Inflammatory macrophage treated with lipopolysaccharide for 1 hour (primary cell): Measurements from ENCODE around the gene RPS14.
"Not testable (repeated sequence)": the region's sequence is repeated elsewhere in the genome, so short reads cannot be mapped to it uniquely, and the experiment has no call there.

Source experiments
- DNase-seq, 2 donors: peaks; one replicate each; pipeline ENCODE4 v3.0.0-alpha.2; 2020 to 2022

RPS14 gene

DNA sequence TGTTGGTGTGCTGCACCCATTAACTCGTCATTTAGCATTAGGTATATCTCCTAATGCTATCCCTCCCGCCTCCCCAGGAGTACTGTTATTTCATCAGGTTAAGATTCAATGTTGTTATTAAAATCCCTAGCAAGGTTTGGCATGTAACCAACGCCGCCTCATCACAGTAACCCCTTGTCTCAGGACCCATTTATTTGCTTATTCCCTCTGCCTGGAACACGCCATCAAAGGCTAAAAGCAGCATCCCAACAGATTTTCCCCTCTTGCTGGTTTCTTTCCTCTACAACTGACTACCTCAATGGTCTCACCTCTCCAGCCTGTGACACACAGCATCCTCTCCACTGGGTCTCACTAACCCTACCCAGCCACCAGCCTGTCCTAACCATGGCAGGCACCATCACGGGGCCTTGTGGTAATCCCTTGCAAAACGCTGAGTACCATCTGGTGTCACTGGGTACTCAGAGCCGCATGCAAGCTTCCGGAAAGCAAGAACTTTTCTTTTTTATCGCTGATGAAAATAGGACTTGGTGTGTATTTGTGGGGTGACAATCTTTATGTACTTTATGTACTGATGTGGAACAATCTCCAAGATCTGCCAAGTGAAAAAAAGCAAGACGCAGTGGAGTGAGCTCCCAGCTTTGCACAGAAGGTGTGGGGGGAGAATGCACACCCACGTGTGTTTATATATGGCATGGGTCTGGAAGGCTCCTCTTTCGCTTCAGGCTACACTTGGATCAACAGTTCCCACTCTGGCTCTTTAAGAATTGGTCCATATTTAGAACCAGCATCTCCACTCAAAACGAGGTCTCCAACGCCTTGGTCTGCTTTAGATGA, 6.1 kb downstream of the RPS14 start:
- DNase-seq = no peak

DNA sequence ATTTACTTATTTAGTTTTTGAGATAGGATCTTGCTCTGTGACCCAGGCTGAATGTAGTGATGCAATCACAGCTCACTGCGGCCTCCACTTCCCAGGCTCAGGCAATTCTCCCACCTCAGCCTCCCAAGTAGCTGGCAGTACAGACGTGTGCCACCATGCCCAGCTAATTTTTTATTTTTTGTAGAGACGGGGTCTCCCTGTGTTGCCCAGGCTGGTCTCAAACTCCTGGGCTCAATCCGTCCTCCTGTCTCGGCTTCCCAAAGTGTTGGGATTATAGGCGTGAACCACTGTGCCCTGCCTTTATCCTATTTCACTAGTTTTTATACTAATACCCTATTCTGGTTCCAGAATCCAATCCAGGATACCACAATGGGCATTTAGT, 6.8 kb downstream of the RPS14 start:
- DNase-seq = no peak

DNA sequence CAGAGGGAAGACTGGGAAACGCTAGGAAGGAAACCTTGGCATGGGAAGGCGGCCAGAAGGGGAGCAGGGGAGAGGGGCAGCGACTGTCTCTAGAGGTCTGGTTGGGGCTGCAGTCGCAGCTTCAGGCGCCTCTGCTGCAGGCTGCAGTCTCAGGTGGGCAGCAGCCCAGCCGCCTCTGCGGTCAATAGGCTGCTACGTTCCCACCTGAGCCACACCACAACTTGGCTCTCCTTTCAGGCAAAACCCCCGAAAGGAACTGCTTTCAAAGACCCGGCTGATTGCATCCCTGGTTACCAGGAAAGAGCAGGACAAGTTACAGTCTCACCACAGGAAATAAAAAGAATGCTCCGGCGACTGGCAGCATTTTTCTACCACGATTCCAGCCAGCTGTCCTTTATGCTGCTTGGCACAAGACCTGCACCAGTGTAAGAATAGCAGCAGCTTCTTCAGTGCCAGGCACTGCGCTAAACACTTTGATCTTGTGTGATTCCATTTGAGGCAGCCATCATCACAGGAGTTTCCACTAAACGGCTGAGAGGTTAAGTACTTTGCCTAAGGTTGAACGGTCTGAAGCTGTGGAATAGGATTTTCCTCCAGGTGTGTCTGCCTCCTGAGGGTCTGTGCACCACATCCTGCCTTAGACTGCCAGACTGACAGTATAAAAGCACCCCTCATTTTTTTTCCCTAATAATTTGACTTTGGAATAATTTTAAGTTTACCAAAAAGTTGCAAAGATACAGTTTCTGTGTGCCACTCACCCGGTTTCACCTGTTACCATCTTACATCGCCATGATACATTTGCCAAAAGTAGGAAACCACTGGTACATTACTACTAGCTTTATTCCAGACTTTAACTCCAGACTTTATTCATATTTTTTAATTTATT, 7.5 kb downstream of the RPS14 start:
- DNase-seq = no peak

DNA sequence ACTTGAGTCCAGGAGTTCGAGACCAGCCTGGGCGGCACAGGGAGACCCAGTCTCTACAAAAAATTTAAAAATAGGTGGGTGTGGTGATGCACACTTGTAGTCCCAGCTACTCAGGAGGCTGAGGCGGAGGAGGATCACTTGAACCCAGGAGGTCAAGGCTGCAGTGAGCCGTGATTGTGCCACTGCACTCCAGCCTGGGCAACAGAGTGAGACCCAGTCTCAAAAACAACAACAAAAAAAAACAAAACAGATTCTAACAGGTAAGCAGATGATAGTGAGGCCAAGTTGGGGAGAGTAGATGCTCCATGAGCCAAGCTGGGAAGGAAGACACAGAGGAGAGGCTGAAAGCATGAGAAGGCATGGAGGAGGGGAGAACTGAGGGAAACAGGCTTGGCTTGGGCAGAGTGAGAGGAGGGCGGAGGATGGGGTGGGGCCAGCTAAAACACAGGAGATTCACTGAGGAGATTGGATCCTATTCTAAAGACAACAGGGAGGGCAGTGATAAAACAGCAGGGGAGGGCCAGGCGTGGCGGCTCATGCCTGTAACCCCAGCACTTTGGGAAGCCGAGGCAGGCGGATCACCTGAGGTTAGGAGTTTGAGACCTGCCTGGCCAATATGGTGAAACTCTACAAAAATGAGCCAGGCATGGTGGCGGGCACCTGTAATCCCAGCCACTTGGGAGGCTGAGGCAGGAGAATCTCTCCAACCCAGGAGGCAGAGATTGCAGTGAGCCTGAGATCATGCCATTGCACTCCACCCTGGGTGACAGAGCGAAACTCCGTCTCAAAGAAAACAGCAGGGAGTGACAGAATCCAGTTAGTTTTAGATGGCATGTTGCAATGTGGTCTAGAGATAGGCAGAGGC, 8.4 kb downstream of the RPS14 start:
- no peak for DNase-seq

DNA sequence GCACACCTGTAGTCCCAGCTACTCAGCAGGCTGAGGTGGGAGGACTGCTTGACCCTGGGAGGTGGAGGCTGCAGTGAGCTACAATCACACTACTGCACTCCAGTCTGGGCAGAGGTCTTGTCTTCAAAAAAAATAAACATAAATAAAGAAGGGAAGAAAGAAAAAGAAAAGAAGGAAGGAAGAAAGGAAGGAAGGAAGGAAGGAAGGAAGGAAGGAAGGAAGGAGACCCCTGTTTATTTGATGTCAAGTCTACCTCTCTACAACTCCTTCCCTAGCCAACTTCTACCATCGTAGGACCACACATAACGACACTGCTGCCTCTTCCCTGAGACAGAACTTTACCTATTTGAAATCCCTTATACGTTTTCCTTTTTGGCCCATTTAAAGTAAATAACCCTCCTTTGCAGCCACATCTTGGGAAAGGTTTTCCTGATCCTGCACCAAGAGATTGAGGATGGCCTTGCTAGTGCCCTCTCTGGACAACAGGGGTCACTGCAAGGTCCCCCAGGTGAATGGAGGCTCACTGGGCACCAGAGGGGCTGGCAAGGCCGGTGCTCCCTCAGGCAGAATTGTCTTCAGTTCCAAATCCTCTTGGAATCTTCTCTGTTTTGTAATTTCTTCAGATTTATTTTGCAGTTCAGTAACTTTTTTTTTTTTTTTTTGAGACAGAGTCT, 10.5 kb downstream of the RPS14 start:
- DNase-seq = peak in 1 of 2 donors; percentile 11

DNA sequence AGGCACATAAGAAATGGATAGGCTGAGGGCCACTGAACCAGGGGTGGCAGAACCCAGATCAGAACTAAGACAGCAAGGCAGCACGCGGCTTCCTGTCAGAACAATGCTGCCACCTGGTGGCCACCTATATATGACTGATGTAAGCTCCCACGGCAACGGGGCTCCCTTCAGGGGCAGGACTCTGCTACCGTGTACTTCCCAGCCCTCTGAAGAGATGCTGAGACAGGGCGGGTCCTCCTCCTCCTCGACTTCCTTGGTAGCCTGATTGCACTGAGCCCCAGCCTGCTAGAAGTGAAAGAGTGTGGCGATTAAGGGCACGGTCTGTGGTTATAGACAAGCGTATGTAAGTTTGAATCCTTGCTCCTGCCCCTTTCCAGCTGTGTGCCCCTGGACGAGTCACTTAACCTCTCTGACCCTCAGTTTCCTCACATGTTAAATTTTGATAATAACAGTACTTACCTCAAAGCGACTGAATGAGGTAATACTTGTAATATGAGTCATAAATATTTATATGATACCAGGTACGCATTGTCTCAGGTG, 13.3 kb downstream of the RPS14 start:
- DNase-seq = peak; percentile 72 to 98

DNA sequence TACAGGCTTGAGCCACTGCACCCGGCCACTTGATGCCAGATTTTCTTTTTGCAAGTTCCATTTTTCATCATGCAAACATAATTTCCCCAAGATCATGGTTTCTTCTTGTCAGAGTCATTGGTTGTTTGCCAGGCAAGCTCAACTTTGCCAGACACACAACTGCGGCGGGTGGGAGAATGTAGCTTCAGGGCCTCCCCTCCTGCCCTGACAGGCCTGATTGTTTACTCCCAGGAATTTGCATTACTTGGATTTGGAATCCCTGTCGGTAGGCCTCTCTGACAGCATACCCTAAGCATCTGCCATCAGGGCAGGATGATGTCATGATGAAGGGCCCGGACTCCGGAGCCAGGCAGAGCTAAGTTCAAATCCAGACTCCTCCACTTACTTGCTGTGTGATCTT, 15.1 kb downstream of the RPS14 start:
- no peak for DNase-seq

DNA sequence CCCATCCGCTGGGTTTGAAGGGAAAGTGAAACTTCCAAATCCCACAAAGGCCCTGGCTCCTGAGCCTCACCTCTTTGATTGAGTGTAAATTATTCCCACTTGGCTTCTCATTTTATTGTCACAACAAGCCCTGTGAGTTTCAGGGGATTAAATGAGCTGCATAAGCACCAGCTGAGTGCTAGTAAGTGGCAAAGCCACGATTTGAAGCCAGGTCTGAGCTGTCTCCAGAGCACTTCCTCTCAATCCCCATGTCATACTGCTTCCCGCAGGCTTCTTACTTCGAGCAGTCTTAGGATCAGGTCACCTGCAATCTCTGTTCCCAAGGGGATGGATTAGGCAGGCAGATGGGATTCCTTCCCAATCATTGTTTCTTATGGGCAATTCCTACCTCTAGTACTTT, 18.0 kb downstream of the RPS14 start:
- no peak for DNase-seq

DNA sequence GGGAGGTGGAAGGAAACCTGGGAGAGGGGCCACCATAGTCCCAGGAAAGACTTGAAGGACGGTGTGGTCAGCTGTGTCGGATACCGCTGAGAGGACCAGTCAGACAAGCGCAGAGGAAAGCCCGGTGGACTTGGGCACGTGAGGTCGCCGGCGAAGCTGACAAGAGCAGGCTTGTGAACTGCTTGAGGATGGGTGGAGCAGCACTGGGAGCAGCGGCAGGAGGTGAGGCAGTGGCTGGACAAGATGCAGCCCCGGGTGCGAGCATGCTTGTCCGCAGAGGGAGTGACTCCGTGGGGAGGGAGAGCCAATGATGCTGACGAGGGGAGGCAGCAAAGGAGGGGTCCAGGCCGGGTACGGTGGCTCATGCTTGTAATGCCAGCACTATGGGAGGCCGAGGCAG, 18.5 kb downstream of the RPS14 start:
- no peak for DNase-seq

DNA sequence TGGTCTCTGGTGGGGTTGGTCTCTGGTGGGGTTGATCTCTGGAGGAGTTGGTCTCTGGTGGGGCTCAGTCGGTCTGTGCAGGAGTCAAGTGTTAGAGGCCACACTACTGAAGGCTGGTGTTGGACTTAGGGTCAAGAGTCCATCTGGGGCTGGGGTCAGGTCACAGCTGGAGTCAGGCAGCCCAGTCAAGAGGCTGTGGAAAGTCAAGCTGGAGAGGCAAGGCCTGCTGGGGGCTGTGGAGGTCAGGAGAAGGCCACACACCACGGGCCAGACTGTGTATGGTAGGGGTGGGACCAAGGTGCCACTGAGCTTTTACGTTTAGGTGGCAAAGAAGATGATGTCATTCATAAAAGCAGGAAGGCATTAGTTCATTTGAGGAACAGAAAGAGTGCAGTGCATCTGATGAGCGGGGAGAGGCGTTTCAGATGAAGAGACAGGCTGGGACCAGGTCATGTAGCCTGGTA, 20.1 kb downstream of the RPS14 start:
- peak; percentile 48 to 52 for DNase-seq

DNA sequence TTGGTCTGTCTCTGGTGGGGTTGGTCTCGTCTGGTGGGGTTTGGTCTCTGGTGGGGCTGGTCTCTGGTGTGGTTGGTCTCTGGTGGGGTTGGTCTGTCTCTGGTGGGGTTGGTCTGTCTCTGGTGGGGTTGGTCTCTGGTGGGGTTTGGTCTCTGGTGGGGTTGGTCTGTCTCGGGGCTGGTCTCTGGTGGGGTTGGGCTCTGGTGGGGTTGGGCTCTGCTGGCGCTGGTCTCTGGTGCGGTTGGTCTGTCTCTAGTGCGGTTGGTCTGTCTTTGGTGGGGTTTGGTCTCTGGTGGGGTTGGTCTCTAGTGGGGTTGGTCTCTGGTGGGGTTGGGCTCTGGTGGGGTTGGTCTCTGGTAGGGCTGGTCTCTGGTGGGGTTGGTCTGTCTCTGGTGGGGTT, 20.6 kb downstream of the RPS14 start:
- no peak for DNase-seq

DNA sequence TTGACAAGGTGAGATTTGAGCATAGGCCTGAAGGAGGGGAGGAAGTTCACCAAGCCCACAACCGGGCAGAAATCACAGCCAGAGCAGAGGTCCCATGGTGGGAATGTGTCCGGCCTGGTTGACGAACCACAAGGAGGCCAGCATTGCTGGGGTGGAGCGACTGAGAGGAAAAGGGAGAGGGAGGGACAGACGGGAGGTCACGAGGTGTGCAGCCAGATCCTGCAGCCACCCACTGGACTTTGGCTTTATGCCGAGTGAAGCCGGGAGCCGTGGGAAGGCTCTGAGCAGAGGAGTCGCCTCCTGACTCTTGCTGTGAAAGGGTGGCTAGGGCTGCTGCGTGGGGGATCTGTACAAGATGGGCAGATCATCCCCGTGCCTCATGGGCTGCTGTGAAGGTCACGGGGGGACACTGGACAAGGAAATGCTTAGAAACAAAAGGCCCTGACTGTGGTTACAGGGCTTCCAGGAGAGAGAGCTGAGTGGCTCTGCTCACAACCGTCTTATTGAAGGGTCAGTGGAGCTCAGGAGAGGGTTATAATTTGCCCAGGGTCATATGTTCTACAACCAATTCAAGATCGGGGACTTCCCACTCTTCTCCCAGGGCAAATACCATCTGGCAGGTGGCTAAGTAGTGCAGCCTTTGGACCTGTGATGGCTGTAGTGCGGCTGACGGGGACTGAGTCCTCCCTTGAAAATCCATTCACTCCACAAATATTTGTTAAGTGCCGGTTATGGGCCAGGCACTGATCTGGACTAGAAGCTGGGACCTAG, 21.2 kb downstream of the RPS14 start:
- peak in 1 of 2 donors; percentile 25 for DNase-seq

DNA sequence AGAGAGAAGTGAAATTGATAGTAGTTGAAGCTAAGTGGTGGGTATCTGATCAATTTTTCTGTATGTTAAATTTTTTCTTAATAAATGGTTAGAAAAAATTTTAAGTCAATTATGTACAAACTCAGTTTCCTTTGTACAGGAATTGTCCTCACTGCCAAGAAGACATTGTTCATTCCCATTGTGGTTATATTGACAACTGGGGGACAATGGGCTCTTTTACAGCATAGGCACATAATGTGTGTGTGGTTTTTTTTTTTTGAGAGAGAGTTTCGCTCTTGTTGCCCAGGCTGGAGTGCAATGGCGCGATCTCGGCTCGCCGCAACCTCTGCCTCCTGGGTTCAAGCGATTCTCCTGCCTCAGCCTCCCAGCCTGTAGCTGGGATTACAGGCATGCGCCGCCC, 23.4 kb downstream of the RPS14 start:
- not testable (repeated sequence) for DNase-seq

DNA sequence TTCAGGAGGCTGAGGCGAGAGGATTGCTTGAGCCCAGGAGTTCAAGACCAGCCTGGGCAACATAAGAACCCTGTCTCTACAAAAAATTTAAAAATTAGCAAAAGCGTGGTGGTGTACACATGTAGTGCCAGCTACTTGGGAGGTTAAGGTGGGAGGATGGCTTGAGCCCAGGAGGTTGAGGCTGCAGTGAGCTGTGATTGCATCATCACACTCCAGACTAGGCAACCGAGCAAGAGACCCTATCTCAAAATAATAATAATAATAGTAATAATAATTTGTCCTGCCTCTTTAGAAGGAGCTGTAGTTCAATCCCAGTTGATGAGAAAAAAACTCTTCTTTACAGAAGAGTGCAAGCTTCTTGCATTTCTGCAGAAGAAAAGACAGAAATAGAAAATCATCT, 26.8 kb downstream of the RPS14 start:
- DNase-seq = no peak

DNA sequence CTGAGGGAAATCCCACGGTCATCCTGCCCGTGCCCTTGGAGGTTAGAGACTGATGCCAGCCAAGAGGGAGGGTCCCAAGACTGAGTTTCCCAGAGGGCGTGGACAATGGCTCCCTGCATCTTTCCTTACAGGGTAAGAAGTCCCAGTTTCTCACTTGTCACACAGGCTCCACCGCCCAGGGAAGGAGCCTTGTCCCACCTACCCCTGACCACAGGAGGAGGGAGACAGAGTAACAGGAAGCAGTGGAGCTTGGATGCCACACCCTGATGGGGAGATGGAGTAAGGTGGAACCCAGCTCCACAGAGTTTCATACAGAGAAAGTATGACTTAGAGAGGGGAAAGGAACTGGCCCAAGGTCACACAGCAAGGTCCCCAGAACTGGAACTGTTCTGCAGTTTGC, 27.5 kb downstream of the RPS14 start:
- no peak for DNase-seq

DNA sequence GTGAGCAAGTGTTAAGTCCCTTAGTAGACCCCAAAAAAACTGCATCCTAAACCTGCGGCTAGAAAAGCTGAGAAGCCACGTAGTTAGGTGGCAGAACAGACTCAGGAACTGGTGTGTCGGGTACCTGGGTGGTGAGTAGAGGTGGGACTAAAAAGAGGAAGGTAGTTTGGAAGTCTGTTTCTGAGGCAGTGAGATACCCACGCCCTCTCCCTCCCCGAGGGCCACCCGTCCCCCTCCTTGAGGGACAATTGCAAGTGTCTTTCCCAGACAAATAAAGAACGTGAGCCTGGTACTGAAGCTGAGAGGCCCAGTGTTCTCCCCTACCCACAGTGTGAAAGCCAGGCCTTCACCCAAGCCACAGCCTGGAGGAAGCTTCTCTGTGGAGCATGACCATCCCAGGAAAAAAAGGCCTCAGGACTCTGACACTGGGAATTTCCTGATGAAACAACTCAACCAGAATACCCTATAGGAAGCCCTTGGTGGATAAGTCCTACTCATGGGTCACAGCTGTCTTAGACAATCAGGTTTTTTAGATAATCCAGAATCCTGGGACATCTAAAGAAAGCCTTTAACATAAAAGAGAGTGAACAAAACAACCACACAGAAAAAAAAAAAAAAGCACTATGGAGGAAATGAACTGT, 29.8 kb downstream of the RPS14 start:
- DNase-seq = peak in 1 of 2 donors; percentile 26

DNA sequence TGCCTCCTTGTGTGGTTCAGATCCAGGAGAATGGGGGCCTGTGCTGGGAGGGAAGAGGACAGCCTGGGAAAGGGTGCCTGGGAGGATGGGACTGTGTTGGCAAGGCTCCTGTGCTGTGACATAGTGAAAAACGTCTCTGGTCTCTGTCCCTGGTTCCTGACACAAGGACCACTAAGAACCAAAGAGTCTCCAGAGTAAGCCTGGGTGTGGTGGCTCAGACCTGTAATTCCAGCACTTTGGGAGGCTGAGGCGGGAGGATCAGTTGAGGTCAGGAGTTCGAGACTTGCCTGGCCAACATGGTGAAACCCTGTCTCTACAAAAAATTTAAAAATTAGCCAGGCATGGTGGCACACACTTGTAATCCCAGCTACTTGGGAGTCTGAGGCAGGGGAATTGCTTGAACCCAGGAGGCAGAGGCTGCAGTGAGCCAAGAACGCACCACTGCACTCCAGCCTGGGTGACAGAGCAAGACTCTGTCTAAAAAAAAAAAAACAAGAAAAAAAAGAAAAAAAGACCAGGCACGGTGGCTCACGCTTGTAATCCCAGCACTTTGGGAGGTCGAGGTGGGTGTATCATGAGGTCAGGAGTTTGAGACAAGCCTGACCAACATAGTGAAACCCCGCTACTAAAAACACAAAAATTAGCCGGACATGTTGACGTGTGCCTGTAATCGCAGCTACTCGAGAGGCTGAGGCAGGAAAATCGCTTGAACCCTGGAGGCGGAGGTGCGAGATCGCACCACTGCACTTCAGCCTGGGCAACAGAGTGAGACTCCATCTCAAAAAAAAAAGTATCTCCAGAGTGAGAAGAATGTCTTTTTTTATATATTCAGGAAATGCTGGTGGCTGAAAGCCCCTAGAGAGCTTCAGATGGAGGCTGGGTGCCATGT, 35.4 kb downstream of the RPS14 start:
- DNase-seq = not testable (repeated sequence)

DNA sequence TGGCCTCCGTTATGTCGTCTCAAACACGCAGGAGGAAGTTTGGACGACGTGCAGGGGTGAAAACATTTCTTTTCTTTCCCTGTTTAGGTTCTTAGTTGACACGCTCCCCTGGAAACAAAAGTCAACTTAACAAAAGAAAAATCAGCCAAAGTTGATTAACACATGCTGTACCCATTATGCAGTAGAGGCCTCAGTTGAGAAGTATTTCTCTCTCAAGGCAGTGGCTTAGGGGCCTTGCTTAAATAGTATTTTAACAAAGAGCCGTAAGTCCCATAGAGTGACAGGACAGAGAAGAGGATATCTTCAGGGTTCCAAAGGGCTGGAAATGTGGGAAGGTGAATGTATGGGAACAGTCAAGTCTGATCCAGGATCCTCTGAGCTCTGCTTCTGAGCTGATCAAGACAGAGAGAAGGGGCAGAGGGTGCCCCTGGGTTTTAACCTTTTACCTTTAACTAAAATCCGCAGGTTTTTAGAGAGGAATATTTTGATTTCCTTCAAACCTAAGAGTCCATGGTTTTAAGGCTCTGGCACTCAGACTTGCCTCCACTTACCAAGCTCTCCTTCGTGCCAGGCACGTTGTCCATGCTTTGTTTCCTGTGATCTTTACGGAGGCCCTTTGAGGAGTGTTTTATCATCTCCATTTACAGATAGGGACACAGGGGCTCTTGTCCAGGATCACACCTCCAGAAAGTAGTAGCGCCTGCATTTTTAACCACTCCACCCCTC, 36.2 kb downstream of the RPS14 start:
- no peak for DNase-seq
